NT2/D1 (cell line): ENCODE results near the gene NDC1.

Experiments used
- SUZ12 ChIP-seq: IDR thresholded peaks from 2 replicates; pipeline ENCODE4 v1.6.1; 2011; ENCODE audit not compliant: insufficient read length, insufficient read depth; ENCODE audit errors: extremely low read depth
- YY1 ChIP-seq: IDR thresholded peaks from 2 replicates; pipeline ENCODE4 v1.6.1; 2011; ENCODE audit not compliant: insufficient read length, insufficient read depth
- ZNF274 ChIP-seq: IDR thresholded peaks from 2 replicates; pipeline ENCODE4 v1.6.1; 2011; ENCODE audit warnings: mild to moderate bottlenecking, low read depth, low read length

- no peak for TF ChIP-seq ZNF274
- no peak for TF ChIP-seq SUZ12
- TF ChIP-seq YY1: no peak
These were observed 97.4 kb downstream of the NDC1 start for GRCh38 chr1:53740621-53741105.
